GM11168 (cell line): ENCODE results near the gene HNRNPF.

ENCODE experiments used
- in situ Hi-C: fragments of 300-500 bp; cut with MboI; formaldehyde crosslinking; loops from one replicate; pipeline ENCODE4 v1.12.0; 2022; ENCODE audit warnings: low sequenced_read_pairs; ENCODE audit not compliant: unreplicated experiment

Gene HNRNPF

GRCh38 chr10:43383204-43383971 is 25.6 kb downstream of the HNRNPF start:
- in situ Hi-C loops: no loop called here

GRCh38 chr10:43380610-43381222 is 28.3 kb downstream of the HNRNPF start:
- in situ Hi-C loops: no loop called here

- in situ Hi-C loops: no loop called here
Observed at GRCh38 chr10:43377424-43377883, 31.5 kb downstream of the HNRNPF start.

- in situ Hi-C loops: no loop called here
Observed at GRCh38 chr10:43376828-43377423, 32.1 kb downstream of the HNRNPF start.

GRCh38 chr10:43376046-43376635 is 32.8 kb downstream of the HNRNPF start:
- in situ Hi-C loops: no loop called here

- in situ Hi-C loops: no loop called here
Observed at GRCh38 chr10:43375401-43376020, 33.5 kb downstream of the HNRNPF start.

- in situ Hi-C loops: no loop called here
Observed at GRCh38 chr10:43374194-43374593, 34.8 kb downstream of the HNRNPF start.

GRCh38 chr10:43373461-43373860 is 35.5 kb downstream of the HNRNPF start:
- in situ Hi-C loops: no loop called here

- in situ Hi-C loops: no loop called here
Observed at GRCh38 chr10:43372765-43373361, 36.1 kb downstream of the HNRNPF start.

- in situ Hi-C loops: no loop called here
Observed at GRCh38 chr10:43371418-43371817, 37.6 kb downstream of the HNRNPF start, which contains the start of gene FXYD4. Gene FXYD4 (plus strand): TSS chr10:43371636. CDS start chr10:43373747, 2,111 bp downstream.

GRCh38 chr10:43370671-43371215 is 38.2 kb downstream of the HNRNPF start:
- in situ Hi-C loops: no loop called here

- in situ Hi-C loops: no loop called here
Observed at GRCh38 chr10:43369921-43370320, 39.1 kb downstream of the HNRNPF start.

GRCh38 chr10:43365001-43365400 is 44.0 kb downstream of the HNRNPF start:
- in situ Hi-C loops: no loop called here

GRCh38 chr10:43362191-43362839 is 46.7 kb downstream of the HNRNPF start:
- in situ Hi-C loops: no loop called here

GRCh38 chr10:43361547-43362190 is 47.3 kb downstream of the HNRNPF start:
- in situ Hi-C loops: no loop called here

- in situ Hi-C loops: no loop called here
Observed at GRCh38 chr10:43360086-43360485, 48.9 kb downstream of the HNRNPF start.

GRCh38 chr10:43355749-43356371 is 53.1 kb downstream of the HNRNPF start:
- in situ Hi-C loops: no loop called here

GRCh38 chr10:43354879-43355380 is 54.1 kb downstream of the HNRNPF start:
- in situ Hi-C loops: no loop called here
